OCI-LY7 (cell line): Measurements from ENCODE around the gene RAB17. TPM values are rescaled to one million over a fixed set of nuclear protein-coding genes. Genes with fewer than 3 reads are reported as not detected.

Experiments used
- BruUV-seq: library from RNA; stranded (reverse); fragments of 400-500 nt; replicated peaks from 2 replicates; lab custom pipeline; 2021; lab: Mats Ljungman, UMichigan
- CTCF ChIA-PET: fragments of 300-600 bp; sonication (Branson Sonifier 250); formaldehyde crosslinking; loops from one replicate; lab custom pipeline; 2022; ENCODE audit warnings: antibody characterized with exemption; ENCODE audit not compliant: unreplicated experiment; lab: Charles Lee
- POLR2A ChIA-PET: fragments of 300-600 bp; sonication (Branson Sonifier 250); formaldehyde crosslinking; loops from one replicate; lab custom pipeline; 2022; ENCODE audit warnings: antibody characterized with exemption; lab: Charles Lee
- DNase-seq: peaks from one replicate; pipeline ENCODE4 v3.0.0-alpha.2; 2015; ENCODE audit warnings: low spot score
- H2AFZ ChIP-seq: fragments of 200-600 bp; sonication (generic), shearing (Covaris generic); 2 replicates; pipeline ENCODE4 v1.6.1; 2014; ENCODE audit warnings: mild to moderate bottlenecking, antibody characterized with exemption, low read length, moderate library complexity
- H3K27ac ChIP-seq: fragments of 200-600 bp; sonication (generic); 2 replicates; pipeline ENCODE4 v1.5.1; 2014; ENCODE audit warnings: mixed run types, low read depth, mild to moderate bottlenecking, moderate library complexity, low read length, inconsistent platforms; ENCODE audit not compliant: poor library complexity, severe bottlenecking
- H3K36me3 ChIP-seq: fragments of 200-600 bp; sonication (generic); 2 replicates; pipeline ENCODE4 v1.6.1; 2014; ENCODE audit warnings: mild to moderate bottlenecking, antibody characterized with exemption, low read length, moderate library complexity, mixed read lengths; ENCODE audit not compliant: insufficient read depth
- H3K4me1 ChIP-seq: fragments of 200-600 bp; sonication (generic); 2 replicates; pipeline ENCODE4 v1.5.1; 2014; ENCODE audit warnings: mild to moderate bottlenecking, low read length; ENCODE audit not compliant: insufficient read depth, poor library complexity, severe bottlenecking
- H3K4me2 ChIP-seq: fragments of 200-600 bp; sonication (generic); 2 replicates; pipeline ENCODE4 v1.6.1; 2014; ENCODE audit warnings: mild to moderate bottlenecking, low read length
- H3K4me3 ChIP-seq: fragments of 200-600 bp; sonication (generic); 2 replicates; pipeline ENCODE4 v1.5.1; 2014; ENCODE audit warnings: mild to moderate bottlenecking, low read depth, low read length; ENCODE audit not compliant: poor library complexity, severe bottlenecking
- H3K79me2 ChIP-seq: fragments of 200-600 bp; sonication (generic); 2 replicates; pipeline ENCODE4 v1.6.1; 2016; ENCODE audit warnings: low read depth, mild to moderate bottlenecking, low read length, moderate library complexity, mixed read lengths; ENCODE audit not compliant: insufficient read depth
- H3K9me2 ChIP-seq: fragments of 200-600 bp; sonication (generic); 2 replicates; pipeline ENCODE4 v1.6.1; 2016; ENCODE audit warnings: mild to moderate bottlenecking, low read length, mixed read lengths; ENCODE audit not compliant: insufficient read depth
- H3K9me3 ChIP-seq: fragments of 200-600 bp; sonication (generic); 2 replicates; pipeline ENCODE4 v1.6.1; 2014; ENCODE audit warnings: mild to moderate bottlenecking, mixed run types, low read length, mixed read lengths
- H4K20me1 ChIP-seq: fragments of 200-600 bp; sonication (generic); 2 replicates; pipeline ENCODE4 v1.6.1; 2014; ENCODE audit warnings: mild to moderate bottlenecking, antibody characterized with exemption, low read length, moderate library complexity, mixed read lengths; ENCODE audit not compliant: insufficient read depth
- EZH2phosphoT487 ChIP-seq: fragments of 200-600 bp; sonication (generic); IDR thresholded peaks from 2 replicates; pipeline ENCODE4 v1.6.1; 2018; ENCODE audit warnings: low read depth, borderline replicate concordance, mild to moderate bottlenecking, mixed run types, antibody characterized with exemption, low read length, moderate library complexity, mixed read lengths
- intact Hi-C: fragments of 100-400 bp; cut with micrococcal nuclease; formaldehyde crosslinking; loops from one replicate; pipeline ENCODE4 v1.10.0; 2022; ENCODE audit not compliant: unreplicated experiment
- total RNA-seq, 2 experiments: library from RNA; depleted of rRNA in 1 of 2; stranded (reverse); fragments of >200 nt in 1 of 2; shearing (Covaris generic) in 1 of 2; gene quantifications; 2 replicates each; pipeline ENCODE4 v1.2.3, GENCODE V29; 2014 to 2022
- TF ChIP-seq, protein P1 (sequence below): fragments of 200-600 bp; sonication (generic); conservative IDR thresholded peaks from 2 replicates; pipeline ENCODE4 v1.5.1; 2014; ENCODE audit warnings: mild to moderate bottlenecking, antibody characterized with exemption, low read length, moderate library complexity, mixed read lengths

RAB17 gene
- total RNA-seq, 2 experiments from 2014 or later = not detected

DNA sequence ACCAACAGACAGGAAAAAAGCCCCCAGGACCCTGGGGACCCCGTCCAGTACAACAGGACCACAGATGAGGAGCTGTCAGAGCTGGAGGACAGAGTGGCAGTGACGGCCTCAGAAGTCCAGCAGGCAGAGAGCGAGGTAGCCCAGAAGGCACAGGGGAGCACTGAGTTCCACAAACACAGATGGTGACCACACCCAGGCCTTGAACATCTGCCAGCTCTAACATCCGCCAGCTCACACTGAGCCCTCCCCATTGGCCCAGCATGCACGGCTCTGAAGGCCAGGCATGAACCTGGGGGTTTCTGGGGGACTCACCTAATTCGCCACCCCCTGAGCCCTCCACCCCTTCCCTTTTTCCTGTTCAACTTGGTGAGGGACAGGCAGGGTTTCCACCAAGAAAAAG is 49.7 kb downstream of the RAB17 start:
- ChIA-PET CTCF (no interaction called here), POLR2A (no interaction called here)
- no peaks in the 10 kb centered on the region for H3K79me2 ChIP-seq
- H3K9me2 ChIP-seq = no peaks in the 10 kb centered on the region
- H2AFZ ChIP-seq = no peak overlapping the region
- no TSS peak for BruUV-seq
- no peaks in the 10 kb centered on the region for H4K20me1 ChIP-seq
- H3K27ac ChIP-seq = no peak overlapping the region
- intact Hi-C loops = no loop called here
- TF ChIP-seq, protein P1, sequence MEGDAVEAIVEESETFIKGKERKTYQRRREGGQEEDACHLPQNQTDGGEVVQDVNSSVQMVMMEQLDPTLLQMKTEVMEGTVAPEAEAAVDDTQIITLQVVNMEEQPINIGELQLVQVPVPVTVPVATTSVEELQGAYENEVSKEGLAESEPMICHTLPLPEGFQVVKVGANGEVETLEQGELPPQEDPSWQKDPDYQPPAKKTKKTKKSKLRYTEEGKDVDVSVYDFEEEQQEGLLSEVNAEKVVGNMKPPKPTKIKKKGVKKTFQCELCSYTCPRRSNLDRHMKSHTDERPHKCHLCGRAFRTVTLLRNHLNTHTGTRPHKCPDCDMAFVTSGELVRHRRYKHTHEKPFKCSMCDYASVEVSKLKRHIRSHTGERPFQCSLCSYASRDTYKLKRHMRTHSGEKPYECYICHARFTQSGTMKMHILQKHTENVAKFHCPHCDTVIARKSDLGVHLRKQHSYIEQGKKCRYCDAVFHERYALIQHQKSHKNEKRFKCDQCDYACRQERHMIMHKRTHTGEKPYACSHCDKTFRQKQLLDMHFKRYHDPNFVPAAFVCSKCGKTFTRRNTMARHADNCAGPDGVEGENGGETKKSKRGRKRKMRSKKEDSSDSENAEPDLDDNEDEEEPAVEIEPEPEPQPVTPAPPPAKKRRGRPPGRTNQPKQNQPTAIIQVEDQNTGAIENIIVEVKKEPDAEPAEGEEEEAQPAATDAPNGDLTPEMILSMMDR = no peak
- TF ChIP-seq EZH2phosphoT487 = no peak
- no peaks in the 10 kb centered on the region for H3K9me3 ChIP-seq
- H3K36me3 ChIP-seq = no peaks in the 10 kb centered on the region
- H3K4me2 ChIP-seq = no peak overlapping the region
- H3K4me3 ChIP-seq = no peak overlapping the region
- no peak for DNase-seq
- H3K4me1 ChIP-seq = no peaks in the 10 kb centered on the region

DNA sequence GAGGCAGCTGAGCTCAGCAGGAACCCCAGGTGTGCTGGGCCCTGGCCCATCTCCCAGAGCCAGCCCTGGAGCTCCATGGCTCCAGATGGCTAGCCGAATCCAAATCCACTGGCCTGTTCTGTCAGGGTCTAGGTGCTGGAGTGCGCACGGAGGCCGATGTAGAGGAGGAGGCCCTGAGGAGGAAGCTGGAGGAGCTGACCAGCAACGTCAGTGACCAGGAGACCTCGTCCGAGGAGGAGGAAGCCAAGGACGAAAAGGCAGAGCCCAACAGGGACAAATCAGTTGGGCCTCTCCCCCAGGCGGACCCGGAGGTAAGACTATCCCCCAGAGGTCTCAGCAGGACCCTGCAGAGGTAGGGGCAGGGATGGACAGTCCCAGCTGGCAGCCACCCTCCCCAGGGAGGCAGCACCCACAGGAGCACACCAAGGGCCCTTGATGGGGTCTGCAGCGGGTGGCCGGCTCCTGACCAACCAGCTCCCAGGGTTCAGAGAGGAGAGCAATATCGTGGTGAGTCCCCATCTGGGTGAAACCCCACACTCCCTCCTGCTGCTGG is 50.2 kb downstream of the RAB17 start:
- H3K4me3 ChIP-seq = no peak overlapping the region
- POLR2A ChIA-PET = no interaction called here
- CTCF ChIA-PET = no interaction called here
- no peaks in the 10 kb centered on the region for H3K79me2 ChIP-seq
- no peak overlapping the region for H3K4me2 ChIP-seq
- H3K9me3 ChIP-seq = no peaks in the 10 kb centered on the region
- BruUV-seq = no TSS peak
- H3K9me2 ChIP-seq = no peaks in the 10 kb centered on the region
- no peaks in the 10 kb centered on the region for H4K20me1 ChIP-seq
- no peak for TF ChIP-seq EZH2phosphoT487
- TF ChIP-seq, protein P1 = no peak
- DNase-seq = no peak
- H3K27ac ChIP-seq = no peak overlapping the region
- intact Hi-C loops = no loop called here
- H3K36me3 ChIP-seq = no peaks in the 10 kb centered on the region
- H2AFZ ChIP-seq = no peak overlapping the region
- H3K4me1 ChIP-seq = no peaks in the 10 kb centered on the region

DNA sequence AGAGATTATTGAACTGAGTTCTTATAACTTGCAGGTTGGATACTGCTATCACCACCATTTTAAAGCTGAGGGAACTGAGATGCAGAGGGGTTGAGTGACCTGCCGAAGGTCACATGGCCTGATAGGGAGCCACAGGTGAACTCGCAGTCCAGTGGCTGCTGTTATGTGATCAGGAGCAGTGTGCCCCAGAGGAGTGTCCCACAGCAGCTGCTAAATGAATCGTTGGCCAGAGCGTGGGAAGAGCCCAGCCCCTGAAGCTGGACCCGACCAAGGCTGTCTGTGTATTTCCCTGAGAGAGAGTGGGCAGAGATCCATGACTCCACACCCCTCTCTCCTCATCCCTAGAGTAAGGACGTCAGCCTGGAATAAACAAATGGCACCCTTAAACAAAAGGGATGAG is 50.9 kb downstream of the RAB17 start:
- no peaks in the 10 kb centered on the region for H3K36me3 ChIP-seq
- no peak overlapping the region for H2AFZ ChIP-seq
- CTCF ChIA-PET = no interaction called here
- no peak overlapping the region for H3K4me2 ChIP-seq
- no peaks in the 10 kb centered on the region for H4K20me1 ChIP-seq
- TF ChIP-seq, protein P1 = no peak
- TF ChIP-seq EZH2phosphoT487 = no peak
- no peaks in the 10 kb centered on the region for H3K9me2 ChIP-seq
- POLR2A ChIA-PET = no interaction called here
- no peak for DNase-seq
- intact Hi-C loops = no loop called here
- no TSS peak for BruUV-seq
- H3K79me2 ChIP-seq = no peaks in the 10 kb centered on the region
- no peak overlapping the region for H3K27ac ChIP-seq
- H3K4me1 ChIP-seq = no peaks in the 10 kb centered on the region
- no peak overlapping the region for H3K4me3 ChIP-seq
- H3K9me3 ChIP-seq = no peaks in the 10 kb centered on the region
